Thoracic aorta (tissue), 2 donors: ENCODE results near the gene ITGAE. TPM values are rescaled to one million over a fixed set of nuclear protein-coding genes. Genes with fewer than 3 reads are reported as not detected.
"Not testable (repeated sequence)": the region's sequence is repeated elsewhere in the genome, so short reads cannot be mapped to it uniquely, and the experiment has no call there.

Source experiments
- ATAC-seq: fragments of 150-250 bp; one replicate; pipeline ENCODE4 v1.8.0; 2017; ENCODE audit warnings: low read depth; ENCODE audit not compliant: insufficient number of reproducible peaks, low FRiP score
- DNase-seq: peaks from one replicate; pipeline ENCODE4 v3.0.0-alpha.2; 2020; ENCODE audit warnings: low spot score
- H3K27ac ChIP-seq, 2 donors: fragments of 200-600 bp; sonication (generic); 1 replicate in 1 of 2; 2 replicates in 1 of 2; pipeline ENCODE4 v1.5.1; 2016; ENCODE audit warnings: mild to moderate bottlenecking in 2 of 2, moderate library complexity in 2 of 2
- H3K27me3 ChIP-seq: fragments of 200-600 bp; sonication (generic); replicated peaks from 2 replicates; pipeline ENCODE4 v1.6.0; 2016; ENCODE audit warnings: mild to moderate bottlenecking; ENCODE audit not compliant: insufficient read depth
- H3K36me3 ChIP-seq: fragments of 200-600 bp; sonication (generic); one replicate; pipeline ENCODE4 v1.5.1; 2016
- H3K4me1 ChIP-seq, 2 donors: fragments of 200-600 bp; sonication (generic); 1 replicate in 1 of 2; 2 replicates in 1 of 2; pipeline versions ENCODE4 v1.5.1 to v1.6.0; 2016; ENCODE audit warnings: low read depth in 2 of 2, mild to moderate bottlenecking in 1 of 2; ENCODE audit not compliant: control insufficient read depth in 1 of 2
- H3K4me3 ChIP-seq: fragments of 200-600 bp; sonication (generic); 2 replicates; pipeline ENCODE4 v1.5.1; 2016; ENCODE audit warnings: mild to moderate bottlenecking
- H3K9me3 ChIP-seq: fragments of 200-600 bp; sonication (generic); 2 replicates; pipeline ENCODE4 v1.5.1; 2016
- total RNA-seq, 2 donors: library from RNA; depleted of rRNA; stranded (reverse); fragments of >200 nt; gene quantifications; one replicate each; pipeline versions ENCODE4 v1.1.0 to v1.2.3, GENCODE V29; 2016
- TF ChIP-seq, protein P1 (sequence below): fragments of 200-600 bp; sonication (generic); IDR thresholded peaks from one replicate; pipeline ENCODE4 v1.5.1; 2019; ENCODE audit warnings: antibody characterized with exemption

The ITGAE gene
- total RNA-seq, 2 donors from 2014 or later = 4.2 to 23.4 TPM

DNA sequence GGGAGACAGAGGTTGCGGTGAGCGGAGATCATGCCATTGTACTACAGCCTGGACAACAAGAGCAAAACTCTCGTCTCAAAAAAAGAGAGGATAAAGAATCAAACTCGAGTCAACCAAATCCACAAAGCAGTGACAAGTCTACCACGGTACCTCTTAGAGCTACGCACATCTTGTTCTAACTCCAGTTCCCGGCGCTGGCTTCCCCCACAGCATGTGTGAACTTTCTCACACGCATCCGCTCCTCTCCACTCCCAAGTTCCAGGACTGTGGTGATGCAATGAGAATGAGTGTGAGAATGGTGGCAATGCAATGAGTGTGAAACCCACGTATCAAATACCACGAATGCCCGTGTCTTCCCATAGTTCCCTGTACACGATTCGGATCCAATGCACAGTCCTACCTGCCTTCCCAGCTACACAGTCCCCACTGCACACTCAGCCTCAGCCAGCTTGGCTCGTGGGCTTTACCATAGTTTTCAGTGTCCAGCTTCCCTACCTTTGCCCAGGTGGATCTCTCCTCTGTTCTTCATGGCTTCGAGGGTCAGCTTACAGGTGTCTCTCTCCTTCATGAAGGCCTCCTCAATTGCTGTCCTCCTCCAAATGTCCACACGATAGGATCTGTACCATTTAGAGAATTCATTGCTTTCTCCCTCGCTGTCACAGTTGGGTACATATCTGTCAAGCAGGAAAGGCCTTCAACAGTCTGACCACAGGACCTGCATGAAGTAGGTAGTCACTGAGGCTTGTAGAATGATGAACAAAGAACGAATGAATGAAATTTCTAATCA, 95.9 kb downstream of the ITGAE start:
- H3K27ac ChIP-seq = no peak overlapping the region
- TF ChIP-seq, protein P1, sequence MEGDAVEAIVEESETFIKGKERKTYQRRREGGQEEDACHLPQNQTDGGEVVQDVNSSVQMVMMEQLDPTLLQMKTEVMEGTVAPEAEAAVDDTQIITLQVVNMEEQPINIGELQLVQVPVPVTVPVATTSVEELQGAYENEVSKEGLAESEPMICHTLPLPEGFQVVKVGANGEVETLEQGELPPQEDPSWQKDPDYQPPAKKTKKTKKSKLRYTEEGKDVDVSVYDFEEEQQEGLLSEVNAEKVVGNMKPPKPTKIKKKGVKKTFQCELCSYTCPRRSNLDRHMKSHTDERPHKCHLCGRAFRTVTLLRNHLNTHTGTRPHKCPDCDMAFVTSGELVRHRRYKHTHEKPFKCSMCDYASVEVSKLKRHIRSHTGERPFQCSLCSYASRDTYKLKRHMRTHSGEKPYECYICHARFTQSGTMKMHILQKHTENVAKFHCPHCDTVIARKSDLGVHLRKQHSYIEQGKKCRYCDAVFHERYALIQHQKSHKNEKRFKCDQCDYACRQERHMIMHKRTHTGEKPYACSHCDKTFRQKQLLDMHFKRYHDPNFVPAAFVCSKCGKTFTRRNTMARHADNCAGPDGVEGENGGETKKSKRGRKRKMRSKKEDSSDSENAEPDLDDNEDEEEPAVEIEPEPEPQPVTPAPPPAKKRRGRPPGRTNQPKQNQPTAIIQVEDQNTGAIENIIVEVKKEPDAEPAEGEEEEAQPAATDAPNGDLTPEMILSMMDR = no peak
- H3K4me1 ChIP-seq = no peaks in the 10 kb centered on the region

DNA sequence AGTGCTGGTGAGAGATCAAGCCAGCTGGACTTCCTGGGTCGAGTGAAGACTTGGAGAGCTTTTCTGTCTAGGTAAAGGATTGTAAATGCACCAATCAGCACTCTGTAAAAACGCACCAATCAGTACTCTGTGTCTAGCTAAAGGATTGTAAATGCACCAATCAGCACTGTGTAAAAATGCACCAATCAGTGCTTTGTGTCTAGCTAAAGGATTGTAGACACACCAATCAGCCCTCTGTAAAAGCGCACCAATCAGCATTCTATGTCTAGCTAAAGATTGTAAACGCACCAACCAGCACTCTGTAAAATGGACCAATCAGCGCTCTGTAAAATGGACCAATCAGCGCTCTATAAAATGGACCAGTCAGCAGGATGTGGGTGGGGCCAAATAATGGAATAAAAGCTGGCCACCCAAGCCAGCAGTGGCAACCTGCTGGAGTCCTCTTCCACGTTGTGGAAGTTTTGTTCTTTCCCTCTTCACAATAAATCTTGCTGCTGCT, 98.9 kb downstream of the ITGAE start:
- not testable (repeated sequence) for H3K27ac ChIP-seq, H3K4me1 ChIP-seq, H3K9me3 ChIP-seq, DNase-seq, H3K27me3 ChIP-seq, H3K4me3 ChIP-seq, H3K36me3 ChIP-seq, ATAC-seq

More for the DNA sequence above, 95.9 kb downstream of the ITGAE start:
- Histone ChIP-seq H3K27me3 (no peaks in the 10 kb centered on the region), H3K9me3 (no peaks in the 10 kb centered on the region), H3K36me3 (no peaks in the 10 kb centered on the region), H3K4me3 (no peak overlapping the region)
- ATAC-seq (no peak), DNase-seq (no peak)

GRCh38 chr17:3699951-3700350, 101.0 kb downstream of the ITGAE start:
- Histone ChIP-seq H3K27me3 (peaks cover 6% of the 10 kb centered on the region), H3K4me3 (no peak overlapping the region), H3K27ac (no peak overlapping the region), H3K9me3 (peaks cover 3% of the 10 kb centered on the region), H3K4me1 (peaks cover 6 to 12% of the 10 kb centered on the region in 2 donors), H3K36me3 (no peaks in the 10 kb centered on the region)
- ATAC-seq = no peak
- DNase-seq = no peak
- TF ChIP-seq, protein P1 = no peak

- H3K27ac ChIP-seq = no peak overlapping the region
- DNase-seq (no peak), ATAC-seq (no peak)
- H3K9me3 ChIP-seq = peaks cover 3% of the 10 kb centered on the region
- peaks cover 12% of the 10 kb centered on the region for H3K27me3 ChIP-seq
- TF ChIP-seq, protein P1 = no peak
- no peaks in the 10 kb centered on the region for H3K36me3 ChIP-seq
- no peak overlapping the region for H3K4me3 ChIP-seq
- H3K4me1 ChIP-seq = peaks cover 6 to 16% of the 10 kb centered on the region in 2 donors
These were observed 102.8 kb downstream of the ITGAE start for GRCh38 chr17:3698139-3698538.

- no peak for ATAC-seq
- H3K9me3 ChIP-seq = peaks cover 3% of the 10 kb centered on the region
- H3K4me1 ChIP-seq = peaks cover 6 to 16% of the 10 kb centered on the region in 2 donors
- H3K27ac ChIP-seq = no peak overlapping the region
- peaks cover 12% of the 10 kb centered on the region for H3K27me3 ChIP-seq
- TF ChIP-seq, protein P1 = no peak
- no peaks in the 10 kb centered on the region for H3K36me3 ChIP-seq
- no peak overlapping the region for H3K4me3 ChIP-seq
- DNase-seq = no peak
These were observed 103.9 kb downstream of the ITGAE start for GRCh38 chr17:3697103-3697476.
